ENCODE measurements around the gene UQCRHL.

DNA sequence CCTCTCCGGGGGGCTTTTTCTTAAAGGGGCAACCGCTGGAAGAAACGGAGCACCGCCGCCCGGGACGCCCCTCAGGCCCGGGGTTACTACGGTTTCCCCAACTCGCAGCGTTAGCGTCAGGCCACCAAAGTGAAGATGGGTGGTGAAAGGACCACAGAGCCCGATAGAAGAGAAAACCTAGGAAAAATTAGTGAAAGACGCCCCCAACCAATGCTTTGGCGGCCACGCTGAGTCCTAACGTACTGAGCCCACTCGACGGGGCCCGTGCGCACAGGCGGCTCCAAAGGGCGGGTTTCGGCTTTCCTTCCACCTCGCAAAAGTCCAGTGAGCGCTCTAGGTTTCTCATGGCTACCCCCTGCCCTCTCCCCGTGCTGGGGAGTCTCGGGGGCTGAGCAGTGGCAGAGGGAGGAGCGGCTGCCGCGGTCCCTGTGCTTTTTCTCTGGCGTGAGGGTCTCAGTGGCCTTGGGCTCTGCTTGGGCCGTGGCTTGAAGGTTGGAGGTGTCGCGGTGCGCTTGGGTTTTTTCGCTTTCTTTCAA lies 27.8 kb upstream of the UQCRHL start:
- no peak for TF ChIP-seq POLR2A (IDR thresholded peaks at IDR 0.05)
- TF ChIP-seq, protein P1, sequence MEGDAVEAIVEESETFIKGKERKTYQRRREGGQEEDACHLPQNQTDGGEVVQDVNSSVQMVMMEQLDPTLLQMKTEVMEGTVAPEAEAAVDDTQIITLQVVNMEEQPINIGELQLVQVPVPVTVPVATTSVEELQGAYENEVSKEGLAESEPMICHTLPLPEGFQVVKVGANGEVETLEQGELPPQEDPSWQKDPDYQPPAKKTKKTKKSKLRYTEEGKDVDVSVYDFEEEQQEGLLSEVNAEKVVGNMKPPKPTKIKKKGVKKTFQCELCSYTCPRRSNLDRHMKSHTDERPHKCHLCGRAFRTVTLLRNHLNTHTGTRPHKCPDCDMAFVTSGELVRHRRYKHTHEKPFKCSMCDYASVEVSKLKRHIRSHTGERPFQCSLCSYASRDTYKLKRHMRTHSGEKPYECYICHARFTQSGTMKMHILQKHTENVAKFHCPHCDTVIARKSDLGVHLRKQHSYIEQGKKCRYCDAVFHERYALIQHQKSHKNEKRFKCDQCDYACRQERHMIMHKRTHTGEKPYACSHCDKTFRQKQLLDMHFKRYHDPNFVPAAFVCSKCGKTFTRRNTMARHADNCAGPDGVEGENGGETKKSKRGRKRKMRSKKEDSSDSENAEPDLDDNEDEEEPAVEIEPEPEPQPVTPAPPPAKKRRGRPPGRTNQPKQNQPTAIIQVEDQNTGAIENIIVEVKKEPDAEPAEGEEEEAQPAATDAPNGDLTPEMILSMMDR (IDR thresholded peaks at IDR 0.05): no peak
